Measurements from ENCODE around the gene GTF2IRD2.
"Not testable (repeated sequence)": the region's sequence is repeated elsewhere in the genome, so short reads cannot be mapped to it uniquely, and the experiment has no call there.

The GTF2IRD2 gene

DNA sequence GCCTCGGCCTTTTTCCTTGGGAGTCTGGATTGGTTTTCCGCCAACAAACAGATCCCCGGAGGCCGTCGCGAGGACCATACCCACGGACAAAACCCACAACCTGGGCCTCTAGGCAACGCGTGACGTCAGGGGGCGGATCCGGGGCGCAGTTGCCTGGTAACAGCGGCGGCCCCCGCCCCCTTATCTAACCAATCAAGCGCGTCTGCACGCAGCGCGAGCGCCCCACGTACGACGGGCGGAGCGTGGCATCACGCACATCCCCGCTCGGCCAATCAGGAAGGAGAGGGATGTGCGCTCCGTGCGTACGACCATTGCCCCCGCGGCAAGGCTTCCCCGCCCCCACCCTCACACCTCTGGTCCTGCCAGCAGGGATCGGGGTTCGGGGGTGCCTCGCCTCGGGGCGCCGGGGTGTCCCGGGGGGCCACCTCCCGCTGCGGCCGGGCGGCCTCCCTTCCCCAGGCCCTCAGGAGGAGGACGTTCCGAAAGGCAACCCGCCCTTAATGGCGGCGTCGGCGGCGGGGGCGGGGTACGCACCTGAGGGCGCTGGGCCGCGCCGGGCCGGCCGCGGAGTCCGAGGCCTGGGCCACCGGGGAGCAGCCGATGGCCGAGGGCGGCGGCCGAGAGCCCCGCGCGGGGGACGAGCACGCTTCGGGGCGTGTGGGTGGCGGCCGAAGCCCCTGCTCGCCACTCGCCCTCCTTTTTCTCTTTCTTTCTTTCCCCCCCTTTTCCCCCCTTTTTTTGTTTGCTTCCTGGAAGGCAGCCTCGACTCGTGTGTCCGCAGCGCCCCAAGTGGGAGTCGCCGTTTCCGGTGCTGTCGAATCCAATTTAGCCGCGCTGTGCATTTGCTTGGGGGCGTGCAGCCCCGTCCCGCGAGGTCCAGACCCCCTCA lies at the start of gene GTF2IRD2:
GTF2IRD2 (minus strand) TSS at position 773 of the 889 bp plus-strand sequence. CDS start 15,227 bp downstream, outside the sequence.
- H3K9me3 ChIP-seq (ENCODE audit: low read length); H3K27me3 ChIP-seq (ENCODE audit: insufficient read depth, low read length); H3K4me1 ChIP-seq (ENCODE audit: insufficient read depth, low read length); H2AFZ ChIP-seq (ENCODE audit: low read depth, low read length); H3K36me3 ChIP-seq (ENCODE audit: insufficient read depth, low read length): not testable (repeated sequence)
- H3K4me3 ChIP-seq (ENCODE audit: low read length), result peak within 1 kb of the TSS; percentile 38

DNA sequence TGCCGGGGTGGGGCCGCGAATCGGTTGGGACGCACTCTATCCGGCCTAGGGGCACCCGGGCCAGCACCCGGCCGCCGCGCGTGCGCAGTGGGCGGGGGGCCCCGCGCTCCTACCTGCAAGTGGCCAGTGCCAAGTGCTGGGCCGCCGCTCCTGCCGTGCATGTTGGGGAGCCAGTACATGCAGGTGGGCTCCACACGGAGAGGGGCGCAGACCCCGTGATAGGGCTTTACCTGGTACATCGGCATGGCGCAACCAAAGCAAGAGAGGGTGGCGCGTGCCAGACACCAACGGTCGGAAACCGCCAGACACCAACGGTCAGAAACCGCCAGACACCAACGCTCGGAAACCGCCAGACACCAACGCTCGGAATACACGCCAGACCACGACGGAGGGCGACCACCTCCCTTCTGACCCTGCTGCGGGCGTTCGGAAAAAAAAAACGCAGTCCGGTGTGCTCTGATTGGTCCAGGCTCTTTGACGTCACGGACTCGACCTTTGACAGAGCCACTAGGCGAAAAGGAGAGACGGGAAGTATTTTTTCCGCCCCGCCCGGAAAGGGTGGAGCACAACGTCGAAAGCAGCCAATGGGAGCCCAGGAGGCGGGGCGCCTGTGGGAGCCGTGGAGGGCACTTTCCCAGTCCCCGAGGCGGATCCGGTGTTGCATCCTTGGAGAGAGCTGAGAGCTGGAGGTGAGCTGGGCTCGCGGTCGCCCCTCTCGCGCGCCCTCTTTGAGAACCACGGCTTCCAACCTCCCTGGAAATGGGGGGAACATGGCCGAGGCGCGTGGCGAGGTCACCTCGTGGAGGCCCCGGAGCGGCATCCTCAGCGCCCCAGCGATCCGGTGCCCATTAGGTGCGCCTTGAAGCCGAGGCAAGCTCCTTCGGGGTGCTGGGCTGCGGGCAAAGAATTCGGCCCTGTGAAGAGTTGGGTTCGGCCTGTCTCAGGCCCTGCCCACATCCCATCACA lies 39.0 kb upstream of the GTF2IRD2 start:
- H3K4me1 ChIP-seq (ENCODE audit: insufficient read depth, low read length); H3K36me3 ChIP-seq (ENCODE audit: insufficient read depth, low read length); H3K27me3 ChIP-seq (ENCODE audit: insufficient read depth, low read length); H2AFZ ChIP-seq (ENCODE audit: low read depth, low read length); H3K9me3 ChIP-seq (ENCODE audit: low read length): not testable (repeated sequence)
- peak overlapping the region; percentile 60 for H3K4me3 ChIP-seq (ENCODE audit: low read length)

DNA sequence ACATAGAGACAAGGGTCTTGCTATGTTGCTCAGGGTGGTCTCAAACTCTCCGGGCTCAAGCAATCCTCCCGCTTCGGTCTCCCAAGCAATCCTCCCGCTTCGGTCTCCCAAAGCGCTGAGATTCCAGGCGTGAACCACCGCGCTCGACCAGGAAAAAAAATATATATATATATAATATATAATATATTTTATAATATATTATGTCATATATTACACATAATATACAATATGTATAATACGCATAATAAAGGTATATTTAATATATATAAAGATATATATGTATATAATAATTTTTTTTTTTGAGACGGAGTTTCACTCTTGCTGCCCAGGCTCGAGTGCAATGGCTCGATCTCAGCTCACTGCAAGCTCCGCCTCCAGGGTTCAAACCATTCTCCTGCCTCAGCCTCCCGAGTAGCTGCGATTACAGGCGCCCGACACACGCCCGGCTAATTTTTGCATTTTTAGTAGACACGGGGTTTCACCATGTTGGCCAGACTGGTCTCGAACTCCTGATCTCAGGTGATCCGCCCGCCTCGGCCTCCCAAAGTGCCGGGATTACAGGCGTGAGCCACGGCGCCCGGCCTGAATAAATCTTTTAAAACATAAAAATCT lies 38.2 kb upstream of the GTF2IRD2 start:
- H2AFZ ChIP-seq (ENCODE audit: low read depth, low read length); H3K9me3 ChIP-seq (ENCODE audit: low read length); H3K27me3 ChIP-seq (ENCODE audit: insufficient read depth, low read length); H3K4me1 ChIP-seq (ENCODE audit: insufficient read depth, low read length); H3K36me3 ChIP-seq (ENCODE audit: insufficient read depth, low read length): not testable (repeated sequence)
- H3K4me3 ChIP-seq (ENCODE audit: low read length), result peak overlapping the region; percentile 26

- H3K4me1 ChIP-seq (ENCODE audit: insufficient read depth, low read length); H3K27me3 ChIP-seq (ENCODE audit: insufficient read depth, low read length); H2AFZ ChIP-seq (ENCODE audit: low read depth, low read length); H3K4me3 ChIP-seq (ENCODE audit: low read length); H3K9me3 ChIP-seq (ENCODE audit: low read length); H3K36me3 ChIP-seq (ENCODE audit: insufficient read depth, low read length): not testable (repeated sequence)
Measured at GRCh38 chr7:74885295-74885694, 33.9 kb upstream of the GTF2IRD2 start.

GRCh38 chr7:74882110-74882509 lies 30.7 kb upstream of the GTF2IRD2 start:
- H3K4me1 ChIP-seq (ENCODE audit: insufficient read depth, low read length); H3K27me3 ChIP-seq (ENCODE audit: insufficient read depth, low read length); H3K36me3 ChIP-seq (ENCODE audit: insufficient read depth, low read length); H3K9me3 ChIP-seq (ENCODE audit: low read length); H3K4me3 ChIP-seq (ENCODE audit: low read length); H2AFZ ChIP-seq (ENCODE audit: low read depth, low read length): not testable (repeated sequence)

DNA sequence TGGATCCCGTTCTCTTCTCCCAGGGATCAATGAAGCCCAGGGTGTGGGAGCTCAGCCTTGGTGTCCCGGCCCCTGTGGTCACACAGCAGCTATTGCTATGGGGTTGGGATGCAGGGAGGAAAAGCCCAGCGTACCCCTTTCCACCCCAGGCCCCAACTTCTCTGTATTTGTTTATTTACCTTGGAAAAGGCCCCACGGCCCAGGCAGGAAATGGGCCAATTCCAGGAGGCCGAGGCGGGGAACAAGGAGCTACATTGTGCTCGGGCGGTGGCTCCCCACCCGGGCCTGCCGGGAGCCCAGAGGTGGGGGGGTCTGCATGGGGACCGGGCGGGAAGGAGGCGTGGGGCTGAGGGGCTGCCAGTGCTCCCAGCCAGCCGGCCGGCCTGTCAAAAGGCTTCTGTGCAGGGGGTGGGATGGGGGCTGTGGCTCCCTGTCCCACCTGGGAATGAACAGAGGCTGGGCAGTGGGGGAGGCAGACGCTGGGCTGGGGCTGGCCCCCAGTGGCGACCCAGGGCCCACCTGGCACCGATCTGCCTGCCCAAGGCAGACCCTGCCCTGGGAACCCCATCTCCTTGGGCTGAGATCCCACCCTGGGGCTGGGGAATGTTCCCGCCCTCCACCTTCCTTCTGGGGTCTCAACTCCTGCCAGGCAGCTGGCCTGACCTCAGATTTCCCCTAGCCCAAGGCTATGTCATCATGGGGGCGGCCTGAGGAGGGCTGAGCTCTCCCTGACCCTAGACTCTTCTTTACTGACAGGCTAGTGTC lies 23.5 kb upstream of the GTF2IRD2 start:
- H3K4me1 ChIP-seq (ENCODE audit: insufficient read depth, low read length); H3K36me3 ChIP-seq (ENCODE audit: insufficient read depth, low read length); H3K4me3 ChIP-seq (ENCODE audit: low read length); H3K9me3 ChIP-seq (ENCODE audit: low read length); H3K27me3 ChIP-seq (ENCODE audit: insufficient read depth, low read length); H2AFZ ChIP-seq (ENCODE audit: low read depth, low read length): not testable (repeated sequence)

DNA sequence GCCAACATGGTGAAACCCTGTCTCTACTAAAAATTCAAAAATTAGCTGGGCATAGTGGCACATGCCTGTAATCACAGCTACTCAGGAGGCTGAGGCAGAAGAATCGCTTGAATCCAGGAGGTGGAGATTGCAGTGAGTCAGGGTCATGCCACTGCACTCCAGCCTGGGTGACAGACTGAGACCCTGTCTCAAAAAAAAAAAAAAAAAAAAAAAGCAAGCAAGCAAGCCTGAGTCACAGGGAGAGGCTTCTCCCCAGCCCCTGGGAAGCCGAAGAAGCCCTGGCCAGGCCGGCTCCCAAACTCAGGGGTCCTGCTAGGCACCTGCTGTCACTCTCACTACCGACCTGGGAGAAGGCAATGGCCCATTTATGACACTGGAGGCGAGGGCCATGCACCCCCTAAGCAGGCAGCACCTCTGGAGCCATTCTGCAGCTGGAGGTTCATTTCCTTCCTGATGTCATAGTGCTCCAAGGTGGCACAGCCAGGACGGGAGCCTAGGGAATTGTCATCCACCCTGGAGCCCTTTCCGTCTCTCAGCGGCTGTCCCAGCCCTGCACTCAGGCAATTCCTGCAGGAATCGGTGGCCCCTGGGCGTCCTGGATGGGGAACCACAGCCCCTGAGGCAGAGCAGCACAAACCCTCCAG lies 22.8 kb upstream of the GTF2IRD2 start:
- not testable (repeated sequence) for H3K4me3 ChIP-seq (ENCODE audit: low read length); H3K27me3 ChIP-seq (ENCODE audit: insufficient read depth, low read length); H3K36me3 ChIP-seq (ENCODE audit: insufficient read depth, low read length); H3K9me3 ChIP-seq (ENCODE audit: low read length); H2AFZ ChIP-seq (ENCODE audit: low read depth, low read length); H3K4me1 ChIP-seq (ENCODE audit: insufficient read depth, low read length)

GRCh38 chr7:74872542-74872941 lies 21.1 kb upstream of the GTF2IRD2 start:
- H3K27me3 ChIP-seq (ENCODE audit: insufficient read depth, low read length); H3K36me3 ChIP-seq (ENCODE audit: insufficient read depth, low read length); H3K4me3 ChIP-seq (ENCODE audit: low read length); H2AFZ ChIP-seq (ENCODE audit: low read depth, low read length); H3K4me1 ChIP-seq (ENCODE audit: insufficient read depth, low read length); H3K9me3 ChIP-seq (ENCODE audit: low read length): not testable (repeated sequence)

DNA sequence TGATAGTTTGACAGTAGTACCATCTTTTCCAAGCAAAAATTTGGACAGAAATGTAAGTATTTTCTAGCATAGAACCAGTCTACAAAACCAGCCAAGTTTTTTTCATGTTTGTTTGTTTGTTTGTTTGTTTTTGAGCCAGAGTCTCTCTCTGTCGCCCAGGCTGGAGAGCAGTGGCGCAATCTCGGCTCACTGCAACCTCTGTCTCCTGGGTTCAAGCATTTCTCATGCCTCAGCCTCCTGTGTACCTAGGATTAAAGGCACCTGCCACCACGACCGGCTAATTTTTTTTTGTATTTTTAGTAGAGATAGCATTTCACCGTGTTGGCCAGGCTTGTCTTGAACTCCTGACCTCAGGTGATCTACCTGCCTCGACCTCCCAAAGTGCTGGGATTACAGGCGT lies 14.4 kb upstream of the GTF2IRD2 start:
- H3K4me3 ChIP-seq (ENCODE audit: low read length); H3K36me3 ChIP-seq (ENCODE audit: insufficient read depth, low read length); H3K9me3 ChIP-seq (ENCODE audit: low read length); H3K27me3 ChIP-seq (ENCODE audit: insufficient read depth, low read length); H2AFZ ChIP-seq (ENCODE audit: low read depth, low read length); H3K4me1 ChIP-seq (ENCODE audit: insufficient read depth, low read length): not testable (repeated sequence)

DNA sequence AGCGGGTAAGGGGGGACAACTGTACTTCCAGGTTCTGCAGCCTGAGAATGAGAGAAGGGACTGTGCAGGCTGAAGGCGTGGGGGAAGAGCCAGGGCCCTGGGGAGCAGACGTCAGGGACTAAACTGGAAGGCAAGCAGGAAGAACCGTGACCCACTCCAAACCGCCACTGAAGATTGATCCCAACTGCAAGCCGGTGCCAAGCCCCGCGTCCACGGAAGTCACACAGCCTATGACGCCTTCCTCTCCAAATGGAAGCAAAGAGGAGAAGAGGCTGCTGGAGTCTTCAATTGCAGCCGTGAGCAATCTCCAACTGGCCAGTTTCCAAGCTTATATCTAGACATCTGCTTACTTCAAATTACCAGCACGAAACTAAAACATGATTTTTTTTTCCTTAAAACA lies 1.6 kb downstream of the GTF2IRD2 start:
- not testable (repeated sequence) for H2AFZ ChIP-seq (ENCODE audit: low read depth, low read length); H3K27me3 ChIP-seq (ENCODE audit: insufficient read depth, low read length); H3K9me3 ChIP-seq (ENCODE audit: low read length); H3K4me3 ChIP-seq (ENCODE audit: low read length); H3K4me1 ChIP-seq (ENCODE audit: insufficient read depth, low read length); H3K36me3 ChIP-seq (ENCODE audit: insufficient read depth, low read length)

DNA sequence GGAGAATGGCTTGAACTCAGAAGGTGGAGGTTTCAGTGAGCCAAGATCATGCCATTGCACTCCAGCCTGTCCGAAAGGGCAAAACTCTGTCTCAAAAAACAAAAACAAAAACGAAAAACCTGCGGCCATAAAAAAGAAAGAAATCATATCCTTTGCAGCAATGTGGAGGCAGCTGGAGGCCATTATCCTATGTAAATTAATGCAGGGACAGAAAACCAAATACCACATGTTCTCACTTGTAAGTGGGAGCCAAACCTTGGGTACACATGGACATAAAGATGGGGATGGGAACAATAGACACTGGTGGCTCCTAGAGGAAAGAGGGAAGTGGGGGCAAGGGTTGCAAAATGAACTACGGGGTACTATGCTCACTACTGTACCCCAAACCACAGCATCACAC lies 21.0 kb downstream of the GTF2IRD2 start:
- not testable (repeated sequence) for H3K4me3 ChIP-seq (ENCODE audit: low read length); H3K9me3 ChIP-seq (ENCODE audit: low read length); H3K36me3 ChIP-seq (ENCODE audit: insufficient read depth, low read length); H3K27me3 ChIP-seq (ENCODE audit: insufficient read depth, low read length); H2AFZ ChIP-seq (ENCODE audit: low read depth, low read length); H3K4me1 ChIP-seq (ENCODE audit: insufficient read depth, low read length)

GRCh38 chr7:74829959-74830358 lies 21.4 kb downstream of the GTF2IRD2 start:
- H3K4me1 ChIP-seq (ENCODE audit: insufficient read depth, low read length), result not testable (repeated sequence)

More at GRCh38 chr7:74829959-74830358, 21.4 kb downstream of the GTF2IRD2 start:
- H2AFZ ChIP-seq (ENCODE audit: low read depth, low read length); H3K27me3 ChIP-seq (ENCODE audit: insufficient read depth, low read length); H3K4me3 ChIP-seq (ENCODE audit: low read length); H3K9me3 ChIP-seq (ENCODE audit: low read length); H3K36me3 ChIP-seq (ENCODE audit: insufficient read depth, low read length): not testable (repeated sequence)
